Upper lobe of left lung (tissue), 6 donors: Measurements from ENCODE around the gene IGF2BP1. TPM values are rescaled to one million over a fixed set of nuclear protein-coding genes. Genes with fewer than 3 reads are reported as not detected.

ENCODE experiments used
- ATAC-seq, 2 donors: fragments of 200-7000 bp; cut with Tn5 transposase; one replicate each; pipeline ENCODE4 v1.9.1; 2022; ENCODE audit warnings: mild to moderate bottlenecking in 2 of 2, moderate library complexity in 2 of 2; ENCODE audit not compliant: low FRiP score in 2 of 2
- DNase-seq, 2 donors: peaks; one replicate each; pipeline ENCODE4 v3.0.0-alpha.2; 2019 to 2020
- H3K27ac ChIP-seq, 4 donors: fragments of 200-600 bp; sonication (generic); one replicate each; pipeline ENCODE4 v1.5.1; 2016 to 2019
- H3K27me3 ChIP-seq, 4 donors: fragments of 200-600 bp; sonication (generic); one replicate each; pipeline ENCODE4 v1.5.1; 2017 to 2019
- H3K36me3 ChIP-seq, 4 donors: fragments of 200-600 bp; sonication (generic); one replicate each; pipeline ENCODE4 v1.5.1; 2016 to 2019
- H3K4me1 ChIP-seq, 4 donors: fragments of 200-600 bp; sonication (generic); one replicate each; pipeline ENCODE4 v1.5.1; 2018 to 2019
- H3K4me3 ChIP-seq, 4 donors: fragments of 200-600 bp; sonication (generic); one replicate each; pipeline ENCODE4 v1.5.1; 2017 to 2019; ENCODE audit warnings: mild to moderate bottlenecking in 2 of 4, moderate library complexity in 1 of 4
- H3K9me3 ChIP-seq, 4 donors: fragments of 200-600 bp; sonication (generic); one replicate each; pipeline ENCODE4 v1.5.1; 2018 to 2019
- EP300 ChIP-seq, 4 donors: sonication (generic); formaldehyde crosslinking; IDR thresholded peaks; one replicate each; pipeline ENCODE4 v1.5.1; 2017; ENCODE audit warnings: antibody characterized with exemption in 4 of 4, control low read depth in 2 of 4
- POLR2A ChIP-seq, 4 donors: fragments of 450-650 bp; IDR thresholded peaks; one replicate each; pipeline ENCODE4 v1.5.1; 2016 to 2017; ENCODE audit warnings: antibody characterized with exemption in 4 of 4, mild to moderate bottlenecking in 2 of 4
- POLR2AphosphoS5 ChIP-seq, 2 donors: sonication (generic); formaldehyde crosslinking; IDR thresholded peaks; one replicate each; pipeline ENCODE4 v1.5.1; 2017; ENCODE audit warnings: antibody characterized with exemption in 2 of 2
- WGBS, 2 donors: methylation state at CpG; one replicate each; pipeline ENCODE4 v1.1.5; 2017 to 2018; 5-methylcytosine and 5-hydroxymethylcytosine counted together
- total RNA-seq, 6 donors: library from RNA; depleted of rRNA in 4 of 6; stranded (reverse); fragments of >200 nt in 4 of 6; gene quantifications; one replicate each; pipeline versions ENCODE4 v1.1.0 to v1.2.1, GENCODE V29; 2016 to 2021
- TF ChIP-seq, protein P1 (sequence below), 6 experiments: fragments of 450-650 bp in 4 of 6; fragments of 200-600 bp in 2 of 6; sonication (generic) in 2 of 6; IDR thresholded peaks; one replicate each; pipeline ENCODE4 v1.5.1; 2016 to 2019; ENCODE audit warnings: antibody characterized with exemption in 6 of 6
- donor health status: DM: no; HTN: no; CAD: no; lungs with moderate emphysema.
- donor health status: DM: no; HTN: yes; CAD: no; lungs with severe emphysema.

The IGF2BP1 gene
- total RNA-seq, 6 donors from 2014 or later, result 1.3 to 1.4 TPM; not detected in 4

DNA sequence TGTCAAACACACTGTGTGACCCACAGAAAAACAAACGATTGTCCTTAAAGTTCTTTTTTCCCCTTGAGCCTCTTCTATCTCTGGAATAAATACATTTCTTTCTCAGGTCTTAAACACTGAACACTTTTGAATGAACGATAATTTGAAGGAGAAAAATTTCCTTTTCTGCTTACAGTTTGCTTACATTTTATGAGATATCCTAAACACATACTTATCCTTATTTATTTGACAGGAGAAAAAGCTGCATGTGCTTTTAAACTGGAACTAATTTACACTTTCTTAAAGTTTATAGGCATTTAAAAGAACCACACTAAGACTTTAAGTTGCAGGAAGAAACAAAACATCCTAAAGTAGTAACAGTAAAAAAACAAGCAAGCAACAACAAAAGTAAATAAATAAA is 4.7 kb upstream of the IGF2BP1 start:
- ATAC-seq, result no peak
- H3K27me3 ChIP-seq, result peaks cover 2 to 43% (median 29%) of the 10 kb centered on the region in 4 donors

DNA sequence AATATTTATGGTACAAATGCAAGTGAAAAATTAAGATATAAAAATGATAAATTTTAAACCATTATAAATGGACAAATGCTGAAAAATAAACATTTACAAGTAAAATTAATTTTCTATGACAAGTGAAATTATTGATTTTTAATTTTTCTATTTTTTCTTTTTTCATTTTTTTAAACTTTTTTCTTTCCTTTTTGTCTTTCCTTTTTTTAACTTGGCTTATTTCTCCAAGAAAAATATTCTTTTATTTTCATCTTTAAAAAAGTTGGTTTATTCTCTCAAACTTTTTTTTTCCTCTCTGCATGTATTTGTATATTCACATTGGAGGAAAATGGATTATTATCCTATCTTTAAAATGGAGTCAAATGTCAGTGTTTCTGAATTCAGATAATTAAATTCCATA is 3.9 kb upstream of the IGF2BP1 start:
- no peak for DNase-seq
- ATAC-seq, result no peak
- TF ChIP-seq POLR2A (IDR thresholded peaks at IDR 0.05) (no peak), EP300 (IDR thresholded peaks at IDR 0.05) (no peak), POLR2AphosphoS5 (IDR thresholded peaks at IDR 0.05) (no peak)
- TF ChIP-seq, protein P1, sequence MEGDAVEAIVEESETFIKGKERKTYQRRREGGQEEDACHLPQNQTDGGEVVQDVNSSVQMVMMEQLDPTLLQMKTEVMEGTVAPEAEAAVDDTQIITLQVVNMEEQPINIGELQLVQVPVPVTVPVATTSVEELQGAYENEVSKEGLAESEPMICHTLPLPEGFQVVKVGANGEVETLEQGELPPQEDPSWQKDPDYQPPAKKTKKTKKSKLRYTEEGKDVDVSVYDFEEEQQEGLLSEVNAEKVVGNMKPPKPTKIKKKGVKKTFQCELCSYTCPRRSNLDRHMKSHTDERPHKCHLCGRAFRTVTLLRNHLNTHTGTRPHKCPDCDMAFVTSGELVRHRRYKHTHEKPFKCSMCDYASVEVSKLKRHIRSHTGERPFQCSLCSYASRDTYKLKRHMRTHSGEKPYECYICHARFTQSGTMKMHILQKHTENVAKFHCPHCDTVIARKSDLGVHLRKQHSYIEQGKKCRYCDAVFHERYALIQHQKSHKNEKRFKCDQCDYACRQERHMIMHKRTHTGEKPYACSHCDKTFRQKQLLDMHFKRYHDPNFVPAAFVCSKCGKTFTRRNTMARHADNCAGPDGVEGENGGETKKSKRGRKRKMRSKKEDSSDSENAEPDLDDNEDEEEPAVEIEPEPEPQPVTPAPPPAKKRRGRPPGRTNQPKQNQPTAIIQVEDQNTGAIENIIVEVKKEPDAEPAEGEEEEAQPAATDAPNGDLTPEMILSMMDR (IDR thresholded peaks at IDR 0.05), result no peak
- Histone ChIP-seq H3K4me1 (peaks cover 23 to 30% (median 27%) of the 10 kb centered on the region in 4 donors), H3K9me3 (no peaks in the 10 kb centered on the region), H3K36me3 (no peaks in the 10 kb centered on the region), H3K27me3 (peaks cover 6 to 52% (median 38%) of the 10 kb centered on the region in 4 donors), H3K4me3 (no peak overlapping the region), H3K27ac (no peak overlapping the region)

More for the DNA sequence above, 4.7 kb upstream of the IGF2BP1 start:
- Histone ChIP-seq H3K9me3 (no peaks in the 10 kb centered on the region), H3K4me1 (peaks cover 14 to 22% (median 19%) of the 10 kb centered on the region in 4 donors), H3K27ac (no peak overlapping the region), H3K4me3 (no peak overlapping the region), H3K36me3 (no peaks in the 10 kb centered on the region)
- WGBS, 2 donors, result 61 to 72% methylated on average over 2 of the region's 2 CpGs
- TF ChIP-seq POLR2A (IDR thresholded peaks at IDR 0.05), result no peak
- TF ChIP-seq EP300 (IDR thresholded peaks at IDR 0.05), result no peak
- no peak for TF ChIP-seq POLR2AphosphoS5 (IDR thresholded peaks at IDR 0.05)
- TF ChIP-seq, protein P1 (IDR thresholded peaks at IDR 0.05), result no peak
- no peak for DNase-seq

DNA sequence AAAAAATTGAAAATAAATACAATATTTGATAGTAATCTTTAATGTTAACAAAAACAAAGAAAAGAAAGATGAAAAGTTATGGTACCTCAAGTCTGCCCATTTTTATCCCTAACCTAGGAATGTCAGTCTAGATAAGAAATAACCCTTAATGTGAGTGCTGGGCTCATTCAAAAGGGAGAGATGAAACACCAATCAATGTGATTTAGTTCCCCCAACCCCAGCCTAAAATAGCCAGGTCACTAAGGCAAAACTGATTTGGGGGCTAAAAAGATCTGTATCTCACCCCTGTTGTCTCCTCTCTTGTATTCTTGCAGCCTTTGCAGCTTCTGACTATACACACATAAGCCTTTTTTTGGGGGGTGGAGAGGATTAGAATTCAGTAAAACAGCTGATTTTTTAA is 3.2 kb upstream of the IGF2BP1 start:
- Histone ChIP-seq H3K4me1 (peaks cover 25 to 33% (median 30%) of the 10 kb centered on the region in 4 donors), H3K36me3 (no peaks in the 10 kb centered on the region), H3K9me3 (no peaks in the 10 kb centered on the region), H3K4me3 (no peak overlapping the region), H3K27ac (no peak overlapping the region), H3K27me3 (peaks cover 6 to 58% (median 42%) of the 10 kb centered on the region in 4 donors)
- TF ChIP-seq EP300 (IDR thresholded peaks at IDR 0.05), result no peak
- TF ChIP-seq POLR2AphosphoS5 (IDR thresholded peaks at IDR 0.05), result no peak
- TF ChIP-seq, protein P1 (IDR thresholded peaks at IDR 0.05), result no peak
- no peak for TF ChIP-seq POLR2A (IDR thresholded peaks at IDR 0.05)
- DNase-seq, result no peak
- no peak for ATAC-seq

DNA sequence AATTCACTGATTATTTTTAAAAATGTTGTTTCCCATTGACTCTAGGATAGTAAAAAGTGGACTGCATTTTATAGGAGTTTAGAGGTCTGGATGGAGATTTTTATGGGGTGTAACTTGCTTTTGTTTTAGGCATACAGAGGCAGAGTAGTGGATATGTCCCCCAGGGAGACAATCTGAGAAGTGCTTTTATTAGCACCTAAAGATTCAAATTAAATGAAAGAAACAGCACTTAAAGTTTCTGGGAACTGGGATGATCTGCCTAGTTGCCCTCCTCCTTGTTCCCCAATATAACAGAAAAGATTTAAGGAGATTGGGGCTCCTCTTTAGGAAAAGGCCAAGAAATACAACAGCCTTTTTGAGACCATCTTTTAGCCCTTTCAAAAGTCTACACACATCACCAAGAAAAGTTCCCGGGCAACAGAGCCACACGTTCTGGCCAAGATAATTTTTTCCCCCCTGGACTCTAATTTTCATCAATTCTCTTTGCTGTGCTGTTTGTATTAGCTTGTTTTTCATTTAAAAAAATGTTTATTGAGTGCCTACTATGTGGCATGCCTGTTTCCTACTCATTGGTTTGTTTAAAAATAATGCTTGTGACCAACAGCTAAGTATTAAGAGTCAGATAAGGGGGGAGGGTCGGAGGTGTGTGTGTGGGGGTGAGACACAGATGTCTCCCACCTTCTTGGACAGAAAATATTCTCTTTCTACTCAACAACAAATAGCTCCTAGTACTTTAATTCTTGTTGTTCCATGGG is 2.5 kb upstream of the IGF2BP1 start:
- Histone ChIP-seq H3K27ac (no peak overlapping the region), H3K27me3 (peaks cover 6 to 66% (median 47%) of the 10 kb centered on the region in 4 donors), H3K4me1 (peaks cover 25 to 33% (median 30%) of the 10 kb centered on the region in 4 donors), H3K4me3 (no peak overlapping the region), H3K36me3 (no peaks in the 10 kb centered on the region), H3K9me3 (no peaks in the 10 kb centered on the region)
- ATAC-seq (no peak), DNase-seq (no peak)
- WGBS, 2 donors, result 53 to 62% methylated on average over 3 of the region's 3 CpGs
- no peak for TF ChIP-seq EP300 (IDR thresholded peaks at IDR 0.05)
- TF ChIP-seq, protein P1 (IDR thresholded peaks at IDR 0.05), result no peak
- TF ChIP-seq POLR2AphosphoS5 (IDR thresholded peaks at IDR 0.05), result no peak
- TF ChIP-seq POLR2A (IDR thresholded peaks at IDR 0.05), result no peak
